Panc1 (cell line): ENCODE results near the gene GIT1.

Experiments used
- TF ChIP-seq, protein P1 (sequence below): fragments of 450-650 bp; IDR thresholded peaks from 2 replicates; pipeline ENCODE4 v1.5.1; 2017; ENCODE audit warnings: mild to moderate bottlenecking
- TF ChIP-seq, protein P2 (sequence below), 2 experiments: IDR thresholded peaks; 2 replicates each; pipeline ENCODE4 v1.6.1; 2011 to 2012; ENCODE audit warnings: low read depth in 2 of 2, control low read depth in 1 of 2, low read length in 1 of 2, mild to moderate bottlenecking in 1 of 2, moderate library complexity in 1 of 2; ENCODE audit not compliant: insufficient read depth in 1 of 2

DNA sequence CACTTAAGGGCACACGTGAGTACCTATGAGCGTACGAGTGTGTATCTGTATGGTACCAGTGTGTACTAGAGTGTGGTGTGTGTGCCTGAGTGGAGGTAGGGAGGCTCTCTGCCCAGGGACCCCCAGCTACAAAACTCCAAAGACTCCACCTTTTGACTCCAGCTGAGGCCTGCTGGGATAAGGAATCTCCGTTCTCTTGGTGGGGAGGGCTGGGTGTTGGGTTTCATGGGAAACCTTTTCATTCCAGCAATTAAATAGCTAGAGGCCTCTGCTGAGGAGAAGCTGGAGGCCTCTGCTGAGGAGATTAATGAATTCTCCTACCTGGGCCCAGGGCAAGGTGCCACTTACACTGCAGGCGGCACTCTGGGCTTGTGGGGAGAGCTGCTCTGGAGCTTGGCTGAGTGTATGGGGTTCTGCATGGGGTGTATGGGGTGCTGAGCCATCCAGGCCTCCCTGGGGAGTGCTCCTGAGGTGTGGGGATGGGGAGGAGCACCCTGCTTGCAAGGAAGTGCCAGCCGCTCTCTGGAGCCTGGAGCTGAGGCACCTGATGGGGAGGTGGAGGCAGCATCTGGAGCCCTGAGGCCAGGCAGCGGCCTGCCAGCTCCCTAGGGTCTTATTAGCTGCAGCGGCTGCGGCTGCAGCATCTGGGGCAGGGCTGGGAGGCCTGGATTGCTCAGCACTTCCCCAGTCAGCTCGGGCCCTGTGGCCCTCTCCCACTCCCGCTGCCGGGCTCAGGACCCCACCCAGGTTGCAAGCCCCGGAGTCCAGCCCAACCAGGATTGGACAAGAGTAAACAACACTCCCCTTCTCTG, 8.1 kb upstream of the GIT1 start:
- TF ChIP-seq, protein P1, sequence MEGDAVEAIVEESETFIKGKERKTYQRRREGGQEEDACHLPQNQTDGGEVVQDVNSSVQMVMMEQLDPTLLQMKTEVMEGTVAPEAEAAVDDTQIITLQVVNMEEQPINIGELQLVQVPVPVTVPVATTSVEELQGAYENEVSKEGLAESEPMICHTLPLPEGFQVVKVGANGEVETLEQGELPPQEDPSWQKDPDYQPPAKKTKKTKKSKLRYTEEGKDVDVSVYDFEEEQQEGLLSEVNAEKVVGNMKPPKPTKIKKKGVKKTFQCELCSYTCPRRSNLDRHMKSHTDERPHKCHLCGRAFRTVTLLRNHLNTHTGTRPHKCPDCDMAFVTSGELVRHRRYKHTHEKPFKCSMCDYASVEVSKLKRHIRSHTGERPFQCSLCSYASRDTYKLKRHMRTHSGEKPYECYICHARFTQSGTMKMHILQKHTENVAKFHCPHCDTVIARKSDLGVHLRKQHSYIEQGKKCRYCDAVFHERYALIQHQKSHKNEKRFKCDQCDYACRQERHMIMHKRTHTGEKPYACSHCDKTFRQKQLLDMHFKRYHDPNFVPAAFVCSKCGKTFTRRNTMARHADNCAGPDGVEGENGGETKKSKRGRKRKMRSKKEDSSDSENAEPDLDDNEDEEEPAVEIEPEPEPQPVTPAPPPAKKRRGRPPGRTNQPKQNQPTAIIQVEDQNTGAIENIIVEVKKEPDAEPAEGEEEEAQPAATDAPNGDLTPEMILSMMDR, result no peak
- TF ChIP-seq, protein P2, sequence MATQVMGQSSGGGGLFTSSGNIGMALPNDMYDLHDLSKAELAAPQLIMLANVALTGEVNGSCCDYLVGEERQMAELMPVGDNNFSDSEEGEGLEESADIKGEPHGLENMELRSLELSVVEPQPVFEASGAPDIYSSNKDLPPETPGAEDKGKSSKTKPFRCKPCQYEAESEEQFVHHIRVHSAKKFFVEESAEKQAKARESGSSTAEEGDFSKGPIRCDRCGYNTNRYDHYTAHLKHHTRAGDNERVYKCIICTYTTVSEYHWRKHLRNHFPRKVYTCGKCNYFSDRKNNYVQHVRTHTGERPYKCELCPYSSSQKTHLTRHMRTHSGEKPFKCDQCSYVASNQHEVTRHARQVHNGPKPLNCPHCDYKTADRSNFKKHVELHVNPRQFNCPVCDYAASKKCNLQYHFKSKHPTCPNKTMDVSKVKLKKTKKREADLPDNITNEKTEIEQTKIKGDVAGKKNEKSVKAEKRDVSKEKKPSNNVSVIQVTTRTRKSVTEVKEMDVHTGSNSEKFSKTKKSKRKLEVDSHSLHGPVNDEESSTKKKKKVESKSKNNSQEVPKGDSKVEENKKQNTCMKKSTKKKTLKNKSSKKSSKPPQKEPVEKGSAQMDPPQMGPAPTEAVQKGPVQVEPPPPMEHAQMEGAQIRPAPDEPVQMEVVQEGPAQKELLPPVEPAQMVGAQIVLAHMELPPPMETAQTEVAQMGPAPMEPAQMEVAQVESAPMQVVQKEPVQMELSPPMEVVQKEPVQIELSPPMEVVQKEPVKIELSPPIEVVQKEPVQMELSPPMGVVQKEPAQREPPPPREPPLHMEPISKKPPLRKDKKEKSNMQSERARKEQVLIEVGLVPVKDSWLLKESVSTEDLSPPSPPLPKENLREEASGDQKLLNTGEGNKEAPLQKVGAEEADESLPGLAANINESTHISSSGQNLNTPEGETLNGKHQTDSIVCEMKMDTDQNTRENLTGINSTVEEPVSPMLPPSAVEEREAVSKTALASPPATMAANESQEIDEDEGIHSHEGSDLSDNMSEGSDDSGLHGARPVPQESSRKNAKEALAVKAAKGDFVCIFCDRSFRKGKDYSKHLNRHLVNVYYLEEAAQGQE (IDR thresholded peaks at IDR 0.05; ENCODE audit: insufficient read depth in 1 of 2, low read depth in 2 of 2, low read length in 1 of 2), result no peak
